B cell (primary cell): Measurements from ENCODE around the gene CIBAR2. TPM values are rescaled to one million over a fixed set of nuclear protein-coding genes. Genes with fewer than 3 reads are reported as not detected.

Experiments
- ATAC-seq: fragments of 200-7000 bp; cut with Tn5 transposase; one replicate; pipeline ENCODE4 v1.10.0; 2021; ENCODE audit warnings: low read depth, mild to moderate bottlenecking, moderate number of reproducible peaks, moderate library complexity
- CTCF ChIA-PET: fragments of 350-600 bp; sonication (Branson Sonifier 250); formaldehyde crosslinking; loops from one replicate; lab custom pipeline; 2021; ENCODE audit warnings: antibody characterized with exemption, inconsistent platforms; lab: Charles Lee
- POLR2A ChIA-PET: fragments of 350-600 bp; sonication (Branson Sonifier 250); formaldehyde crosslinking; loops from one replicate; lab custom pipeline; 2021; ENCODE audit warnings: antibody characterized with exemption; lab: Charles Lee
- DNase-seq: peaks from one replicate; pipeline ENCODE4 v3.0.0; 2013
- H2AFZ ChIP-seq: 2 replicates; pipeline ENCODE4 v1.6.1; 2012; ENCODE audit warnings: mild to moderate bottlenecking, low read depth, low read length; ENCODE audit not compliant: insufficient read depth, poor library complexity, severe bottlenecking
- H3K27ac ChIP-seq, 2 donors: 1 replicate in 1 of 2; 2 replicates in 1 of 2; pipeline ENCODE4 v1.5.1; 2012 to 2013; ENCODE audit warnings: low read length in 2 of 2, mild to moderate bottlenecking in 2 of 2, moderate library complexity in 1 of 2
- H3K27me3 ChIP-seq, 4 experiments: fragments of 200-600 bp in 1 of 4; sonication (generic) in 1 of 4; replicated peaks in 1 of 4; 1 replicate in 2 of 4; 2 replicates in 2 of 4; pipeline versions ENCODE4 v1.6.1 to v1.7.0; 2013 to 2016; ENCODE audit warnings: low read length in 3 of 4, mild to moderate bottlenecking in 2 of 4, mixed read lengths in 1 of 4, moderate library complexity in 1 of 4; ENCODE audit not compliant: insufficient read depth in 4 of 4, control insufficient read depth in 3 of 4; ENCODE audit errors: control extremely low read depth in 1 of 4
- H3K36me3 ChIP-seq, 2 experiments: replicated peaks in 1 of 2; 1 replicate in 1 of 2; 2 replicates in 1 of 2; pipeline versions ENCODE4 v1.6.1 to v1.7.1; 2013; ENCODE audit warnings: low read length in 1 of 2; ENCODE audit not compliant: insufficient read depth in 2 of 2, control insufficient read depth in 1 of 2; ENCODE audit errors: control extremely low read depth in 1 of 2, extremely low read depth in 1 of 2
- H3K4me1 ChIP-seq, 2 donors: fragments of 200-600 bp in 1 of 2; sonication (generic) in 1 of 2; 1 replicate in 1 of 2; 2 replicates in 1 of 2; pipeline versions ENCODE4 v1.5.1 to v1.6.1; 2013 to 2017; ENCODE audit warnings: low read length in 2 of 2; ENCODE audit not compliant: control insufficient read depth in 2 of 2, insufficient read depth in 2 of 2
- H3K4me2 ChIP-seq: replicated peaks from 2 replicates; pipeline ENCODE3; 2012; ENCODE audit warnings: mild to moderate bottlenecking, low read depth, low read length; ENCODE audit not compliant: poor library complexity, severe bottlenecking
- H3K4me3 ChIP-seq, 5 experiments: fragments of 200-600 bp in 1 of 5; sonication (generic) in 1 of 5; 1 replicate in 3 of 5; 2 replicates in 2 of 5; pipeline versions ENCODE4 v1.5.1 to v1.7.0; 2011 to 2016; ENCODE audit warnings: low read length in 4 of 5, mild to moderate bottlenecking in 4 of 5, low read depth in 2 of 5, control low read depth in 1 of 5, moderate library complexity in 1 of 5; ENCODE audit not compliant: insufficient read depth in 1 of 5; ENCODE audit errors: control extremely low read depth in 1 of 5, extremely low read depth in 1 of 5
- H3K79me2 ChIP-seq: fragments of 200-600 bp; sonication (generic); one replicate; pipeline ENCODE4 v1.6.0; 2016; ENCODE audit warnings: low read length; ENCODE audit not compliant: control insufficient read depth, insufficient read depth
- H3K9ac ChIP-seq: fragments of 200-600 bp; sonication (generic); 2 replicates; pipeline ENCODE4 v1.6.1; 2017; ENCODE audit warnings: mild to moderate bottlenecking, low read length, moderate library complexity
- H3K9me3 ChIP-seq, 3 donors: one replicate each; pipeline versions ENCODE4 v1.6.1 to v1.7.1; 2013; ENCODE audit warnings: low read length in 2 of 3; ENCODE audit not compliant: control insufficient read depth in 2 of 3, insufficient read depth in 1 of 3; ENCODE audit errors: control extremely low read depth in 1 of 3
- H4K20me1 ChIP-seq: 2 replicates; pipeline ENCODE4 v1.6.0; 2012; ENCODE audit warnings: mild to moderate bottlenecking, low read length; ENCODE audit not compliant: insufficient read depth, control insufficient read depth, poor library complexity, severe bottlenecking
- H3K27ac Mint-ChIP-seq: one replicate; pipeline ENCODE4 v1.8.0; 2021; ENCODE audit warnings: mixed read lengths
- H3K27me3 Mint-ChIP-seq: one replicate; pipeline ENCODE4 v1.8.0; 2021; ENCODE audit warnings: mixed read lengths
- H3K4me1 Mint-ChIP-seq: one replicate; pipeline ENCODE4 v1.8.0; 2021; ENCODE audit warnings: mixed read lengths
- H3K4me3 Mint-ChIP-seq: one replicate; pipeline ENCODE4 v1.8.0; 2021; ENCODE audit warnings: mixed read lengths
- H3K9me3 Mint-ChIP-seq: one replicate; pipeline ENCODE4 v1.8.0; 2022; ENCODE audit warnings: mixed read lengths; ENCODE audit not compliant: insufficient read depth
- CTCF ChIP-seq: fragments of 200-600 bp; IDR thresholded peaks from one replicate; pipeline ENCODE4 v1.8.0; 2022; ENCODE audit warnings: antibody characterized with exemption, mild to moderate bottlenecking
- EZH2 ChIP-seq: IDR thresholded peaks from 2 replicates; pipeline ENCODE4 v1.6.1; 2012; ENCODE audit warnings: borderline replicate concordance, low read depth, mild to moderate bottlenecking, moderate library complexity, low read length; ENCODE audit not compliant: insufficient read depth, poor library complexity, severe bottlenecking
- WGBS: methylation state at CpG from one replicate; pipeline ENCODE4 v1.1.5; 2013; ENCODE audit warnings: missing lambda C conversion rate; ENCODE audit not compliant: insufficient coverage; 5-methylcytosine and 5-hydroxymethylcytosine counted together
- intact Hi-C: fragments of 100-400 bp; cut with micrococcal nuclease; formaldehyde crosslinking; loops from one replicate; pipeline ENCODE4 v1.10.0; 2022
- polyA plus RNA-seq: library from polyadenylated mRNA; depleted of rRNA; stranded (reverse); fragments of >200 nt; gene quantifications from 2 replicates; pipeline ENCODE4 v1.2.3, GENCODE V29; 2012
- total RNA-seq, 2 donors: library from RNA; stranded (reverse); fragments of 120-200 nt in 1 of 2; gene quantifications; 1 replicate in 1 of 2; 2 replicates in 1 of 2; pipeline versions ENCODE4 v1.2.3 to v1.2.4, GENCODE V29; 2013 to 2022

CIBAR2 gene
- total and polyA plus RNA-seq, 2 donors (not counting 1 experiment from before 2014, with no cell fraction given), result not detected

DNA sequence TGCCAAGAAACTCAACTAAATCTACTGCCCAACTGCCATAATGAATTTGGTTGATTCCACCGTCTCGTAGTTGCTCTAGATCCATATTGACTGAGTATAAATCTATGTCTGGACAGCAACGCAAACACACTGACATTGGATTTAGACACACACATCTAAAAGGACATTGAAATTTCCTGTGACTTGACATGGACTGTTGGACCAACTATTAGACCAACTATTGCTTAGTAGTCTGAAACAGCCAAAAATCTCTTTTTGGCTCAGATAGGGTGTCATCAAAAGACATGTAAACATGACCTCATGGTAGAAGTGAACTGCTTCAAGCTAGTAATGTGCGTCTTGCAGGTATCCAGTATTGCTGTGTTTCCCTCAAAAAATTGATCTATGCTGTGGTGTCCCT is 53.4 kb downstream of the CIBAR2 start:
- Histone ChIP-seq H3K27me3 (peaks cover 0 to 2% (median 0%) of the 10 kb centered on the region in 4 experiments), H3K36me3 (no peaks in the 10 kb centered on the region), H3K4me3 (no peak overlapping the region), H3K79me2 (no peaks in the 10 kb centered on the region), H3K4me1 (peaks cover 46 to 48% of the 10 kb centered on the region in 2 donors), H2AFZ (no peak overlapping the region), H3K4me2 (no peak overlapping the region), H3K27ac (no peak overlapping the region), H4K20me1 (no peaks in the 10 kb centered on the region), H3K9me3 (no peaks in the 10 kb centered on the region), H3K9ac (no peak overlapping the region)
- intact Hi-C loops, result no loop called here
- Mint-ChIP-seq H3K4me3 (no peak overlapping the region), H3K27me3 (peaks cover 15% of the 10 kb centered on the region), H3K27ac (no peak overlapping the region), H3K4me1 (peaks cover 44% of the 10 kb centered on the region), H3K9me3 (no peaks in the 10 kb centered on the region)
- DNase-seq, result no peak
- ChIA-PET POLR2A (no interaction called here), CTCF (interaction anchor here (0.9 to 1.0 kb wide), 2 partner anchors 76 to 88 kb away, joined by 3 read pairs; no protein-coding TSS in a partner anchor)
- ATAC-seq, result no peak
- TF ChIP-seq EZH2, result no peak
- TF ChIP-seq CTCF, result no peak
- 71% methylated on average over 2 of the region's 4 CpGs for WGBS

DNA sequence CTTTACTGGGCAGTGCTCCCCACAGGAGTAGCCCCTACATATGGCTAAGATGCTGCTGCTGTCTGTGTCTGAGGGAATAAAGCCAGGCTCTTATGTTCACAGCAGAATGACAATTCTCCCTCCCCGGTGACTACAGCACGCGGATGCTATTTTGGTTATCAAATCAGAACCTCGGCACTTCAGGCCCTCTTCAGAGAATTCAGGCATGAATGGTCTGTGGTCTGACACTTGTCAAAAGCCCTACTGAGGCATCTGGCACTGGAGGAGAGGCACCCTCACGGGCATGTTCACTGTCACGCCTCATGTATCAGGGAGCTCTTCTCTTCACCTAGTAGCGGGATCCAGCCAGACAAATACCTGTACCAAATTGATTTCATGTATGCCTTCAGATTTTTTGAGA is 54.3 kb downstream of the CIBAR2 start:
- H3K4me1 ChIP-seq, result peaks cover 46 to 48% of the 10 kb centered on the region in 2 donors
- peaks cover 44% of the 10 kb centered on the region for H3K4me1 Mint-ChIP-seq
- H3K4me2 ChIP-seq, result peak overlapping the region; percentile 49
- no peaks in the 10 kb centered on the region for H3K36me3 ChIP-seq
- no peak overlapping the region for H3K27ac Mint-ChIP-seq
- H3K79me2 ChIP-seq, result no peaks in the 10 kb centered on the region
- no peak overlapping the region for H2AFZ ChIP-seq
- no peaks in the 10 kb centered on the region for H3K9me3 ChIP-seq
- no peaks in the 10 kb centered on the region for H4K20me1 ChIP-seq
- H3K27me3 ChIP-seq, result peaks cover 0 to 2% (median 0%) of the 10 kb centered on the region in 4 experiments
- DNase-seq (peak; percentile 43), ATAC-seq (peak; percentile 25)
- intact Hi-C loops, result no loop called here
- H3K27me3 Mint-ChIP-seq, result peaks cover 15% of the 10 kb centered on the region
- POLR2A ChIA-PET, result no interaction called here
- 7% methylated on average over 7 of the region's 7 CpGs for WGBS
- no peaks in the 10 kb centered on the region for H3K9me3 Mint-ChIP-seq
- no peak overlapping the region for H3K9ac ChIP-seq
- peak overlapping the region; percentile 30 for H3K4me3 Mint-ChIP-seq
- CTCF ChIA-PET, result interaction anchor here (0.6 kb wide), 1 partner anchor 29 kb away, joined by 3 read pairs; no protein-coding TSS in a partner anchor
- H3K4me3 ChIP-seq, result no peak overlapping the region
- no peak for TF ChIP-seq EZH2
- TF ChIP-seq CTCF, result no peak
- no peak overlapping the region for H3K27ac ChIP-seq
